ENCODE results near the gene PCTP.

Gene PCTP

GRCh38 chr17:55814377-55814776 is 63.5 kb downstream of the PCTP start:
- Histone ChIP-seq H3K27me3 (ENCODE audit: low read depth) (no peaks in the 10 kb centered on the region), H3K36me3 (replicated peaks) (no peaks in the 10 kb centered on the region), H3K9me3 (no peaks in the 10 kb centered on the region), H3K4me1 (no peaks in the 10 kb centered on the region), H3K4me3 (no peak overlapping the region)
- DNase-seq (ENCODE audit: low spot score in 2 of 2), result no peak
- in situ Hi-C loops (cut with MboI; ENCODE audit: low sequenced_read_pairs), result no loop called here

GRCh38 chr17:55816532-55817396 is 65.9 kb downstream of the PCTP start:
- Histone ChIP-seq H3K36me3 (replicated peaks) (no peaks in the 10 kb centered on the region), H3K4me3 (no peak overlapping the region), H3K9me3 (no peaks in the 10 kb centered on the region), H3K4me1 (no peaks in the 10 kb centered on the region), H3K27me3 (ENCODE audit: low read depth) (no peaks in the 10 kb centered on the region)
- in situ Hi-C loops (cut with MboI; ENCODE audit: low sequenced_read_pairs), result no loop called here
- no peak for DNase-seq (ENCODE audit: low spot score in 2 of 2)

- no peaks in the 10 kb centered on the region for H3K27me3 ChIP-seq (ENCODE audit: low read depth)
Observed at GRCh38 chr17:55817397-55817709, 66.5 kb downstream of the PCTP start.

DNA sequence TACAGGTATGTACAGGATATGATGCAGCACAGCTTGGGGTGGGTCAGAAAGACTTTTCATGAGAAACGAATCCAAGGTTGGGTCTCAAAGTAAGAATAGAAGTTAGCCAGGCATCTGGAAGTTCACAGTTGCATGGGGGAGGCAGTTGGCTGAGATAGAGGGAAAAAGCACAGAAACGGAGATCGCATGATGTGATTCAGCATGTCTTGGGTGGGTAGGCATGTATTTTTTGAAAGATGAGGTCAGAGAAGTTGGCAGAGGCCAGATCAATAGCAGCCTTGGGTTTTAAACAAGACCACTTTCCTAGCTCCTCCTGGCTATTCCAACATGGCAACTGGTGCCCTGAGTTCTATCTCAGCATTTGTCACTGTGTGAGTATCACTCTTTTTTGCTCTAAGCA is 67.2 kb downstream of the PCTP start:
- Histone ChIP-seq H3K27me3 (ENCODE audit: low read depth) (no peaks in the 10 kb centered on the region), H3K36me3 (replicated peaks) (no peaks in the 10 kb centered on the region), H3K4me1 (no peaks in the 10 kb centered on the region), H3K9me3 (no peaks in the 10 kb centered on the region), H3K4me3 (no peak overlapping the region)
- no peak for DNase-seq (ENCODE audit: low spot score in 2 of 2)
- in situ Hi-C loops (cut with MboI; ENCODE audit: low sequenced_read_pairs), result no loop called here

More at GRCh38 chr17:55817397-55817709, 66.5 kb downstream of the PCTP start:
- Histone ChIP-seq H3K9me3 (no peaks in the 10 kb centered on the region), H3K4me3 (no peak overlapping the region), H3K4me1 (no peaks in the 10 kb centered on the region), H3K36me3 (replicated peaks) (no peaks in the 10 kb centered on the region)
- DNase-seq (ENCODE audit: low spot score in 2 of 2), result no peak
- in situ Hi-C loops (cut with MboI; ENCODE audit: low sequenced_read_pairs), result no loop called here

DNA sequence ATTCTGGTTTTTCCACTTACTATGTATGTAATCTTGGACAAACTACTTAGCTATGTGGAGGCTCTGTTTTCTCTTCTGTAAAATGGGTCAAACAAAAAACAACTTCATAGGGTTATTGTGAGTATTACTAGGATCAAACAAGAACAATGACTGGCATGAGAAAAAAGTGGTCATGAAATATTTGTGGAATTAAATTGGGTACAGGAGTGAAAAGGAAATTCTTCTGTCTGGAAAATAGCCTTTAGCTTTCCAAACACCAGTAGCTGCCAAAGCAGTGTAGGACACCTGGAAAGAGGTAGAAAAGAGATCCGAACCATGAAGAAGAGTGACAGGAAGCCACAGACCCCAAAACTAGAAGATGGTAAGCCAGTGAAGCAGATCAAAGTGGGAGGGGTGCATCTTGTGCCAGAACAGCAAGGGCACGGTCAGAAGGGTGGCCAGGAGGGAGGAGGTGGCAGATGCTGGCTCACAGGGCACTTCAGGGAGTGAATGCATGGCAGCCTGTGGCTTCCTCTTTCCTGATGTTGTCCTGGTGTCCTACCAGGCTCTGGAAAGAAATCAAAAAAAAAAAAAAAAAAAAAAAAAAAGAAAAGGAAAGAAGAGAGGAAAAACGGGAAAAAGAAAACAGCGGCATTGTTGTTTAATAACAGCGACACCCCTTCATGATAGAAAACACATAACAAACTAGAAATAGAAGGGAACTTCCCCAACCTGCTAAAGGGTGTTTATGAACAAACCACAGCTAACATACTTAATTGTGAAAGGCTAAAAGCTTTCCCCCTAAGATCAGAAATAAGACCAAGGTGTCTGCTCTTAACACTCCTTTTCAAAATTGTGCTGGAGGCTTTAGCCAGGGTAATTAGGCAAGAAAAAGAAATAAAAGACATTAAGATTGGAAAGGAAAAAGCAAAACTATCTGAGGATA is 67.9 kb downstream of the PCTP start:
- in situ Hi-C loops (cut with MboI; ENCODE audit: low sequenced_read_pairs), result no loop called here
- DNase-seq (ENCODE audit: low spot score in 2 of 2), result no peak
- H3K36me3 ChIP-seq (replicated peaks), result no peaks in the 10 kb centered on the region
- H3K9me3 ChIP-seq, result no peaks in the 10 kb centered on the region
- no peaks in the 10 kb centered on the region for H3K27me3 ChIP-seq (ENCODE audit: low read depth)
- H3K4me3 ChIP-seq, result no peak overlapping the region
- H3K4me1 ChIP-seq, result no peaks in the 10 kb centered on the region

- Histone ChIP-seq H3K36me3 (replicated peaks) (no peaks in the 10 kb centered on the region), H3K4me3 (no peak overlapping the region), H3K4me1 (no peaks in the 10 kb centered on the region), H3K9me3 (no peaks in the 10 kb centered on the region), H3K27me3 (ENCODE audit: low read depth) (no peaks in the 10 kb centered on the region)
- DNase-seq (ENCODE audit: low spot score in 2 of 2), result no peak
- in situ Hi-C loops (cut with MboI; ENCODE audit: low sequenced_read_pairs), result no loop called here
Observed at GRCh38 chr17:55820675-55821074, 69.8 kb downstream of the PCTP start.

- H3K9me3 ChIP-seq, result no peaks in the 10 kb centered on the region
- H3K36me3 ChIP-seq (replicated peaks), result no peaks in the 10 kb centered on the region
- DNase-seq (ENCODE audit: low spot score in 2 of 2), result no peak
- no peaks in the 10 kb centered on the region for H3K4me1 ChIP-seq
- no peaks in the 10 kb centered on the region for H3K27me3 ChIP-seq (ENCODE audit: low read depth)
- in situ Hi-C loops (cut with MboI; ENCODE audit: low sequenced_read_pairs), result no loop called here
- no peak overlapping the region for H3K4me3 ChIP-seq
Observed at GRCh38 chr17:55822028-55822427, 71.2 kb downstream of the PCTP start.

- Histone ChIP-seq H3K4me1 (no peaks in the 10 kb centered on the region), H3K36me3 (replicated peaks) (no peaks in the 10 kb centered on the region), H3K4me3 (no peak overlapping the region), H3K9me3 (no peaks in the 10 kb centered on the region), H3K27me3 (ENCODE audit: low read depth) (peaks cover under 1% of the 10 kb centered on the region; the same call in 1 of the 2 replicates)
- DNase-seq (ENCODE audit: low spot score in 2 of 2), result no peak
- in situ Hi-C loops (cut with MboI; ENCODE audit: low sequenced_read_pairs), result no loop called here
Observed at GRCh38 chr17:55825213-55825612, 74.4 kb downstream of the PCTP start.

Data from HAP-1 (cell line).